Breast epithelium (tissue), 3 donors: ENCODE measurements around the gene ZBTB45.

Experiments used
- CTCF ChIP-seq, 3 donors: fragments of 450-650 bp; IDR thresholded peaks; one replicate each; pipeline ENCODE4 v1.5.1; 2016 to 2017; ENCODE audit warnings: antibody characterized with exemption in 3 of 3, mild to moderate bottlenecking in 3 of 3, moderate library complexity in 3 of 3
- POLR2A ChIP-seq: fragments of 450-650 bp; IDR thresholded peaks from one replicate; pipeline ENCODE4 v1.6.1; 2016; ENCODE audit warnings: antibody characterized with exemption, mild to moderate bottlenecking, moderate library complexity
- POLR2AphosphoS5 ChIP-seq, 3 donors: sonication (generic); formaldehyde crosslinking; IDR thresholded peaks; one replicate each; pipeline ENCODE4 v1.6.1; 2017; ENCODE audit warnings: antibody characterized with exemption in 3 of 3

- TF ChIP-seq CTCF (IDR thresholded peaks at IDR 0.05), result no peak
- TF ChIP-seq POLR2A, result no peak
- TF ChIP-seq POLR2AphosphoS5 (IDR thresholded peaks at IDR 0.05), result no peak
Observed at GRCh38 chr19:58521651-58522050, 2.0 kb upstream of the ZBTB45 start.
